Measurements from ENCODE around the gene EIF4EBP2.

DNA sequence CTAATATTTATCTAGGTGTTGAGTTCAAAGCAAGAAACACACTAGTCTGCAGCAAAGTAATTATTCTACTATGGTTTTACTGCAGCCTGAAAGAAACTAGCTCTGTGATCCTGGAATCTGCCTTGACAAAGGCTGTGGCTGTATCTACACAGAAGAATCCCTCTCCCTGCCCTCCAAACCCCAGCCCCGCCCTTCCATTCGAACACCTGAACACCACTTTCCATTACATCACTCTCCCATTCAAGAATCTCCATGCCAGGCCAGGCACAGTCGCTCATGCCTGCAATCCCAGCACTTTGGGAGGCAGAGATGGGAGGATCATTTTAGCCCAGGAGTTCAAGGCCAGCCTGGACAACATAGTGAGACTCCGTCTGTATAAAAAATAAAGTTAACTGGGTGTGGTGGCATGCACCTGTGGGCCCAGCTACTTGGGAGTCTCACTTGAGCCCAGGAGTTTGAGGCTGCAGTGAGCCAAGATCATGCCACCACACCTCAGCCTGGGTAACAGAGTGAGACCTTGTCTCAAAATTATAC, 44.9 kb upstream of the EIF4EBP2 start:
- no peak for TF ChIP-seq EZH2 (IDR thresholded peaks at IDR 0.05; ENCODE audit: low read length)
- TF ChIP-seq, protein P1, sequence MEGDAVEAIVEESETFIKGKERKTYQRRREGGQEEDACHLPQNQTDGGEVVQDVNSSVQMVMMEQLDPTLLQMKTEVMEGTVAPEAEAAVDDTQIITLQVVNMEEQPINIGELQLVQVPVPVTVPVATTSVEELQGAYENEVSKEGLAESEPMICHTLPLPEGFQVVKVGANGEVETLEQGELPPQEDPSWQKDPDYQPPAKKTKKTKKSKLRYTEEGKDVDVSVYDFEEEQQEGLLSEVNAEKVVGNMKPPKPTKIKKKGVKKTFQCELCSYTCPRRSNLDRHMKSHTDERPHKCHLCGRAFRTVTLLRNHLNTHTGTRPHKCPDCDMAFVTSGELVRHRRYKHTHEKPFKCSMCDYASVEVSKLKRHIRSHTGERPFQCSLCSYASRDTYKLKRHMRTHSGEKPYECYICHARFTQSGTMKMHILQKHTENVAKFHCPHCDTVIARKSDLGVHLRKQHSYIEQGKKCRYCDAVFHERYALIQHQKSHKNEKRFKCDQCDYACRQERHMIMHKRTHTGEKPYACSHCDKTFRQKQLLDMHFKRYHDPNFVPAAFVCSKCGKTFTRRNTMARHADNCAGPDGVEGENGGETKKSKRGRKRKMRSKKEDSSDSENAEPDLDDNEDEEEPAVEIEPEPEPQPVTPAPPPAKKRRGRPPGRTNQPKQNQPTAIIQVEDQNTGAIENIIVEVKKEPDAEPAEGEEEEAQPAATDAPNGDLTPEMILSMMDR (optimal IDR thresholded peaks at IDR 0.05 in 1 of 3, IDR thresholded peaks at IDR 0.05 in 1 of 3, conservative IDR thresholded peaks at IDR 0.05 in 1 of 3; ENCODE audit: extremely low read depth in 1 of 3, insufficient read depth in 2 of 3, low read length in 3 of 3), result no peak
